Stimulated activated CD8-positive, alpha-beta memory T cell treated with anti-CD3 and anti-CD28 coated beads, Interleukin-4, amount 100 ng/mL, for 48 hours (primary cell): ENCODE results near the gene MAS1L.

Source experiments
- DNase-seq: peaks from one replicate; pipeline ENCODE4 v3.0.0-alpha.2; 2020

The MAS1L gene

GRCh38 chr6:29510202-29510601 lies 22.4 kb upstream of the MAS1L start:
- no peak for DNase-seq

- no peak for DNase-seq
Observed at GRCh38 chr6:29509711-29510110, 22.0 kb upstream of the MAS1L start.

GRCh38 chr6:29509239-29509638 lies 21.5 kb upstream of the MAS1L start:
- DNase-seq = no peak

- no peak for DNase-seq
Observed at GRCh38 chr6:29507319-29507718, 19.6 kb upstream of the MAS1L start.

GRCh38 chr6:29506446-29507067 lies 18.8 kb upstream of the MAS1L start:
- DNase-seq = no peak

- DNase-seq = no peak
Observed at GRCh38 chr6:29505808-29506207, 18.1 kb upstream of the MAS1L start.

- no peak for DNase-seq
Observed at GRCh38 chr6:29504961-29505360, 17.2 kb upstream of the MAS1L start.

- DNase-seq = no peak
Observed at GRCh38 chr6:29502597-29502996, 14.8 kb upstream of the MAS1L start.

- DNase-seq = no peak
Observed at GRCh38 chr6:29502181-29502580, 14.4 kb upstream of the MAS1L start.

- no peak for DNase-seq
Observed at GRCh38 chr6:29501106-29501505, 13.3 kb upstream of the MAS1L start.

GRCh38 chr6:29500594-29500993 lies 12.8 kb upstream of the MAS1L start:
- DNase-seq = no peak

- DNase-seq = no peak
Observed at GRCh38 chr6:29499704-29500103, 11.9 kb upstream of the MAS1L start.

- no peak for DNase-seq
Observed at GRCh38 chr6:29496961-29497360, 9.2 kb upstream of the MAS1L start.

- DNase-seq = no peak
Observed at GRCh38 chr6:29495571-29495970, 7.8 kb upstream of the MAS1L start.

- no peak for DNase-seq
Observed at GRCh38 chr6:29494131-29494530, 6.4 kb upstream of the MAS1L start.

GRCh38 chr6:29493261-29493660 lies 5.5 kb upstream of the MAS1L start:
- DNase-seq = no peak

- DNase-seq = no peak
Observed at GRCh38 chr6:29491574-29491973, 3.8 kb upstream of the MAS1L start.

GRCh38 chr6:29490552-29490951 lies 2.8 kb upstream of the MAS1L start:
- DNase-seq = no peak

GRCh38 chr6:29490055-29490454 lies 2.3 kb upstream of the MAS1L start:
- DNase-seq = no peak

GRCh38 chr6:29489286-29489685 lies 1.5 kb upstream of the MAS1L start:
- DNase-seq = no peak

GRCh38 chr6:29488874-29489273 lies 1.1 kb upstream of the MAS1L start:
- DNase-seq = no peak

- DNase-seq = no peak
Observed at GRCh38 chr6:29487131-29487530, 625 bp downstream of the MAS1L start.

GRCh38 chr6:29486577-29486976 lies 1.2 kb downstream of the MAS1L start:
- DNase-seq = no peak

GRCh38 chr6:29483735-29484134 lies 4.0 kb downstream of the MAS1L start:
- DNase-seq = no peak

GRCh38 chr6:29483186-29483585 lies 4.6 kb downstream of the MAS1L start:
- DNase-seq = no peak

GRCh38 chr6:29479560-29479959 lies 8.2 kb downstream of the MAS1L start:
- DNase-seq = no peak
